ENCODE data around the gene ZCWPW1.
A peak's percentile ranks its signal among the peaks of the same experiment; 100 is the strongest.

Gene ZCWPW1

DNA sequence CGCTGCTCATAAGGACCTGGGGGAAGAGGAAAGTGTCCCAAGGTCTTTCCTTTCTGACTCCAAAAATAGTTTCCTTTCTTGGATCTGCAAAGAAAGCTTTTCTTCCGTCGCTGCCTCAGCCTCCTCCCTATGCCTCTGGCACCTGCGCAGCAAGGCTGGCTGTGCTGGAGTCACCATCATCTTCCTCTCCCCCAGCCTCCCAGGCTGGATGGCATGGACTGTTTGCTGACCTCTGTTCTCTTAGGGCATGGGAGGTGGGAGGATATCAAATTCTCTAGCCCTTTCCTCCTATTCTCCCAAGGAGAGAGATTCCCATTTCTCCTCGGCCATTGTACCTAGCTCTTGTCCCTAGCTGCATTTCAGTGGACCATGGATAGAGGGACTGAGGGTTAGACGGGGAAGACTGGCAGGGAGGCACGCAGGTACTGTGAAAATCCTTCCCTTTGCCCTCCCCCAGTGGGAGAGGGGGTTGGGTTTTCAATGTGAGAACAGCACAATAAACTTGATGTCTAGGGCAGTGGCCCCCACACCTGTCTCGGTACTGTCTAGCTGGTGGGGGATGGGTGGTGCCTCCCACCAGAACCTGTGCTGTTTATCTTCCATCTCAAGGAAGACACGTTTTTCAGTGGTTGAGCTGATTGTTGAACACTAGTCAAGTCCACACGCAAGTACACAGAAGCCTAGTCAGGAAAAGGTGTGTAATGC lies 5.2 kb upstream of the ZCWPW1 start:
- Histone ChIP-seq H3K36me3 (ENCODE audit: control insufficient read depth, insufficient read depth, low read length) (no peaks in the 10 kb centered on the region), H3K9ac (no peak overlapping the region), H2AFZ (no peak overlapping the region), H3K27ac (peak overlapping the region; percentile 31), H3K4me2 (ENCODE audit: low read length) (no peak overlapping the region), H3K79me2 (peaks cover 6% of the 10 kb centered on the region), H3K9me3 (ENCODE audit: control insufficient read depth, low read length) (no peaks in the 10 kb centered on the region), H3K27me3 (ENCODE audit: control insufficient read depth, insufficient read depth, low read length) (no peaks in the 10 kb centered on the region), H3K4me1 (peaks cover 32% of the 10 kb centered on the region), H3K4me3 (ENCODE audit: low read depth, low read length) (no peak overlapping the region)
- TF ChIP-seq, protein P1, sequence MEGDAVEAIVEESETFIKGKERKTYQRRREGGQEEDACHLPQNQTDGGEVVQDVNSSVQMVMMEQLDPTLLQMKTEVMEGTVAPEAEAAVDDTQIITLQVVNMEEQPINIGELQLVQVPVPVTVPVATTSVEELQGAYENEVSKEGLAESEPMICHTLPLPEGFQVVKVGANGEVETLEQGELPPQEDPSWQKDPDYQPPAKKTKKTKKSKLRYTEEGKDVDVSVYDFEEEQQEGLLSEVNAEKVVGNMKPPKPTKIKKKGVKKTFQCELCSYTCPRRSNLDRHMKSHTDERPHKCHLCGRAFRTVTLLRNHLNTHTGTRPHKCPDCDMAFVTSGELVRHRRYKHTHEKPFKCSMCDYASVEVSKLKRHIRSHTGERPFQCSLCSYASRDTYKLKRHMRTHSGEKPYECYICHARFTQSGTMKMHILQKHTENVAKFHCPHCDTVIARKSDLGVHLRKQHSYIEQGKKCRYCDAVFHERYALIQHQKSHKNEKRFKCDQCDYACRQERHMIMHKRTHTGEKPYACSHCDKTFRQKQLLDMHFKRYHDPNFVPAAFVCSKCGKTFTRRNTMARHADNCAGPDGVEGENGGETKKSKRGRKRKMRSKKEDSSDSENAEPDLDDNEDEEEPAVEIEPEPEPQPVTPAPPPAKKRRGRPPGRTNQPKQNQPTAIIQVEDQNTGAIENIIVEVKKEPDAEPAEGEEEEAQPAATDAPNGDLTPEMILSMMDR (IDR thresholded peaks at IDR 0.05), result no peak

DNA sequence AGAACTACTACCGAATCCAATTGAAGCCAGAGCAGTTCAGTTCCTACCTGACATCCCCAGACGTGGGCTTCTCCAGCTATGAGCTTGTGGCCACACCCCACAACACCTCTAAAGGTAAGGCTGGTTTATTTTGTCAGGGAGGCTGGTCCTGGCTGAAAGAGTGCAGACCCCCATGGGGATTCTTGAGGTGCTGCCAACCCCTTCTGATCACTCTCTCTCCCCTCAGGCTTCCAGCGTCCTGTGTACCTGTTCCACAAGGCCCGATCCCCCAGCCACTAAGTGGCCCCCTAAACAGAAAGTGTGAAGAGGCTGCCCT lies 4.7 kb upstream of the ZCWPW1 start:
- peaks cover 32% of the 10 kb centered on the region for H3K4me1 ChIP-seq
- H2AFZ ChIP-seq, result no peak overlapping the region
- no peak overlapping the region for H3K4me2 ChIP-seq (ENCODE audit: low read length)
- H3K9me3 ChIP-seq (ENCODE audit: control insufficient read depth, low read length), result no peaks in the 10 kb centered on the region
- H3K4me3 ChIP-seq (ENCODE audit: low read depth, low read length), result no peak overlapping the region
- H3K9ac ChIP-seq, result no peak overlapping the region
- H3K79me2 ChIP-seq, result peaks cover 6% of the 10 kb centered on the region
- no peaks in the 10 kb centered on the region for H3K27me3 ChIP-seq (ENCODE audit: control insufficient read depth, insufficient read depth, low read length)
- H3K27ac ChIP-seq, result no peak overlapping the region
- H3K36me3 ChIP-seq (ENCODE audit: control insufficient read depth, insufficient read depth, low read length), result no peaks in the 10 kb centered on the region
- TF ChIP-seq, protein P1 (IDR thresholded peaks at IDR 0.05), result no peak

DNA sequence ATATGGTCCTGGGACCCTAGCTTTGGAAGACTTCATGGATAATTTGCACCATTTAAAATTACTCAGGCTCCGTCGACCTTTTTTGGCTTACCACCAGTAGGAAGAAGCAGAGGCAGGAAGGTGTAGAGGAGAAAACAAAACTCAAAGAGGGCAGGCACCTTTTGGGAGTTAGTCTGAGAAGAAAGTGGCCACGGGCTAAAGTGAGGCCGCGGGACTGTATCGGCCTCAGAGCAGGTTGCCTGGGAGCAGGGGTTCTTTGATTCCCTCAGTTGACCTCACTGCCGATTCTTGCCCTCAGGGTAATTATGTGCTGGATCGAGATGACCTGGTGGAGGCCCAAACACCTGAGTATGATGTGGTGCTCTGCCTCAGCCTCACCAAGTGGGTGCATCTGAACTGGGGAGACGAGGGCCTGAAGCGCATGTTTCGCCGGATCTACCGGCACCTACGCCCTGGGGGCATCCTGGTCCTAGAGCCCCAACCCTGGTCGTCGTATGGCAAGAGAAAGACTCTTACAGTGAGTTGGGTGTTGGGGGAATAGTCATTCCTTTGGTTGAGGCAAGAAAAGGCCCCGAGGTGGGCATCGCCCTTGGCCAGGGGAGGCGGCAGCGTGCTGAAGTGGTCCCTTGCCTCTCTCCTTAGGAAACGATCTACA lies 4.2 kb upstream of the ZCWPW1 start:
- Histone ChIP-seq H2AFZ (no peak overlapping the region), H3K27ac (peak overlapping the region; percentile 100), H3K36me3 (ENCODE audit: control insufficient read depth, insufficient read depth, low read length) (no peaks in the 10 kb centered on the region), H3K9me3 (ENCODE audit: control insufficient read depth, low read length) (no peaks in the 10 kb centered on the region), H3K4me3 (ENCODE audit: low read depth, low read length) (peak overlapping the region; percentile 35), H3K4me1 (peaks cover 35% of the 10 kb centered on the region), H3K27me3 (ENCODE audit: control insufficient read depth, insufficient read depth, low read length) (no peaks in the 10 kb centered on the region), H3K9ac (no peak overlapping the region), H3K79me2 (peaks cover 6% of the 10 kb centered on the region), H3K4me2 (ENCODE audit: low read length) (peak overlapping the region; percentile 53)
- TF ChIP-seq, protein P1 (IDR thresholded peaks at IDR 0.05), result no peak

DNA sequence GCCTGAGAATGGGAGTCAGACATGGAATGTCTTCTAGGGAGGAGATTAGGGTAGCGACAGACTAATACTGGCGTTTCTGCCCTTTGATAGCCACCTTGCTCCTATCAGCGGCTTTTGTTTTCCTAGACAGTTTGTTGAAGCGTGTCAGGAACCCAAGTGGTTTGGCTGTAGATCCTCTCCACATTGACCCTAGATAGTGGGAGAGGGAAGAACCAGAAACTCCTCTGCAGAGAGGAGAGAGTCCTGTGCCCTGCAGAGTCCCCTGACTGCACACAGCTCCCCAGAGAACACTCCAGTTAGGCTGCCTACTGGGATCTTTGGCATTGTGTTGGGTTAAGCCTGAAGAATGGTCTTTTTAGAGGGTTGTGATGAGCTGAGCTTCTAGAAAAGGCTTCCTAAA lies 3.5 kb upstream of the ZCWPW1 start:
- H3K9me3 ChIP-seq (ENCODE audit: control insufficient read depth, low read length), result no peaks in the 10 kb centered on the region
- peaks cover 6% of the 10 kb centered on the region for H3K79me2 ChIP-seq
- H3K9ac ChIP-seq, result no peak overlapping the region
- H2AFZ ChIP-seq, result no peak overlapping the region
- peak overlapping the region; percentile 35 for H3K4me3 ChIP-seq (ENCODE audit: low read depth, low read length)
- no peaks in the 10 kb centered on the region for H3K27me3 ChIP-seq (ENCODE audit: control insufficient read depth, insufficient read depth, low read length)
- peak overlapping the region; percentile 100 for H3K27ac ChIP-seq
- H3K36me3 ChIP-seq (ENCODE audit: control insufficient read depth, insufficient read depth, low read length), result no peaks in the 10 kb centered on the region
- H3K4me1 ChIP-seq, result peaks cover 35% of the 10 kb centered on the region
- TF ChIP-seq, protein P1 (IDR thresholded peaks at IDR 0.05), result no peak
- peak overlapping the region; percentile 53 for H3K4me2 ChIP-seq (ENCODE audit: low read length)

Data from parathyroid adenoma (tissue), 2 donors.